NCI-H345 treated with DMSO at 0.1 percent for 48 hours (cell line): ENCODE results near the gene CA12.

Experiments used
- DNase-seq: peaks from one replicate; lab custom pipeline; 2025; ENCODE audit not compliant: unreplicated experiment; lab: John Stamatoyannopoulos, UW

The CA12 gene

DNA sequence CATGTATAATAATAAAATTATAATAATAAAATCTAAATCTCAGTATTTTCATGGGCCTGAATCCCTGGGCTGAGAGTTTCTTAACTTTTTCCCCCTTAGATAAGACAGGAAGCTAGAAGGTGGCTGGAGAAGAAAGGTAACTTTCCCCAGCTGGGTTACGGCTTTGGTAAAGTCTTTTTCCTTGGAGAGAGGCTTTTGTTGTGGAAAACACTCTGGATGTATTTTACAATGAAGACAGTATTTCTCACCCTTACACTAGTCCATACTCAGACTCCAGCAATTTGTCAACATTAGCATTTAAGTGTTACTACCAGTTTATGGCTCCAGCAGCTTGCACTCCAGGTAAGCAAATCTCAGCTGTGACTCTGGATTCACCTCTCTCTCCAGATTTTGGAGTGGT lies 69.4 kb downstream of the CA12 start:
- no peak for DNase-seq

DNA sequence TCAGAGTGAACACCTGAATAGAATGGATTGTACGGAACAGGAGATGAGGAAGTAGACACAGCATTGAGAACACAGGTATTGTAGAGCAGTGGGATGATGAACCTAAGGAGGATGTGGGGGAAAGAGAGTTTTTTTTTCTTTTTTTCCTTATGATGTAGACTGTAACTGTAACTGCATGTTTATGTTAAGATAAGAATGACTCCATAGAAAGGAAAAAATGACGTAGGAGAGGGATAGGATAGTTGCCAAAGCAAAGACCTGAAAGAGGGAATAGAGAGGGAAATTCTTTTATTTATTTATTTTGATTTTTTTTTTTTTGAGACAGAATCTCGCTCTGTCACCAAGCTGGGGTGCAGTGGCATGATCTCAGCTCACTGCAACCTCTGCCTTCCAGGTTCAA lies 71.0 kb downstream of the CA12 start:
- no peak for DNase-seq

DNA sequence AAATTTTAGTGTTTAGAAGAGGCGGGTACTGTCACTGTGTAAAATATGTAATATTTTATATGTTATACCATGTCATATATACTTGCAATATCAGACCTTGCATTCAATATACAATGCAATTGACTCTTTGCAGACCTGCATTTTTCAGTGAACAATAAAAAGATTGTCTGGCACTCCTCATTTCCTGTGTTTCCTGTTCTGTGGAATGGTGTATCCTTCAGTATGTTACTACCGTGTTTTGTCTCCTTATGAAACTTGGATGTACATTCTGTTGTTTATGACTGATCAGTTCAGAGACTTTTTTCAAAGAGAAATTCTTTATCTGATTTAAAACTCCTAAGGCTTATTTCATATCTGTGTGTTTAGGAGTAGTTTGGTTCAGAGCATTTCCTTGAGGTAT lies 72.7 kb downstream of the CA12 start:
- DNase-seq, result no peak

DNA sequence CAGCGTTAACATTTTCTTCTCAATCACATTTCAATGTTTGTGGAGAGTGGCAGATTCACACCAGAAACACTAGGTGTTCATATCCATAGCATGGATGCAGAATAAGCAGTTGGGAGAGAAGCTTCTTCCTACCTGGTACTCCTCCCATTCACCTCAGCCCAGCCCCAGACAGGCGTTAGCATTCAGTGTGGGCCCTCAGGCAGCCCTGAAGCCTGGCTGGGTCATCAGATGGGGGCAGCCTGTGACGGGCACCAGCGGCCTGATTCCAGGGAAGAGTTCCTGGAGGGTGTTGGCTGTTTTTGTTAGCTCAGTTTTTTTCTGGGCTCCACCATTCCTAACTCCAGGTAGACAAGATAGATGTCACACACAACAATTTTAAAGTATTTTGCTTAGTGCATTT lies 73.2 kb downstream of the CA12 start:
- DNase-seq, result no peak

DNA sequence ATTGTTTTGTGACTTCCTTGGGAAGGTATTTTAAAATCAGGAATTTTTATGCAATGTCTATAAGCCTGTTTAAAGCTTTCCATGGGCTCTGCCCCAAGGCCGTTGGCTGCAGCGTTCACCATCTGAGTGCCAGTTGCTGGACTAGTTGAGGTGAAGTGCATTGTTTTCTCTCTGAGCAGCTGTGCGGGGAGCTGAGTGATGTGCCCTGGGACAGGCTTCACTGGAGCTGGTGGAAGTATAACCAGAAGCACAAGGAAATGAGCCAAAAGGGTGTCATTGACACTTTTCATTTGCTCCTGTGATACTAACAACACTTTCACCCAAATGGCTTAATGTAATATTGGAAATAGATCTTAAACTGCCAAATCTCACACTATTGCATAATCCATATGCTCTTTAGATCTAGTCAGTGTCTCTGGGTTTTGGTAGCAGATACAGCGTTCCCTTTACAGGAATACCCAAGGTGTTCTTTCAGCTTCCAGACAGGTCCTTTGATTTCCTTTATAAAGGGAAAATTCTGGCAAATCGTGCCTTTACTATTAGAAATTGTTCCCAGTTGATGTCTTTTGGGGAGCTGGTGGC lies 75.1 kb downstream of the CA12 start:
- DNase-seq, result no peak

DNA sequence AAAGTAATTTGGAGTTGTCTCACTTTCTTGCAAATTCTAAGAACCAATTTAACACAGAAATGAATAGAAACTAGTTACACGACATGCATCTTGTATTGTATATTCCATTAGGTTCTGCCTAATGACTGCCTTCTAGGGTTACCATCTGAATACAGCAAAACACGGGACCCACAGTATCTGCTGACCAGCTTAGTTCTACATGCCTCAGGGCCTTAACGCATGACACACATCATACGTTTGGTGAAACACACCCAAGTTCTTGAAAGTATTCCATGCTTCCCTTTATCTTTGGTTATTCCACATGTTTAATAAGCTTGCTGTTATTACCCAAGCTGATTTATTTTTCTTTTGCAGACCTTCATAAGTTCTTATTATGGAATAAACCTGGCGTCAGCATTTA lies 76.4 kb downstream of the CA12 start:
- no peak for DNase-seq

DNA sequence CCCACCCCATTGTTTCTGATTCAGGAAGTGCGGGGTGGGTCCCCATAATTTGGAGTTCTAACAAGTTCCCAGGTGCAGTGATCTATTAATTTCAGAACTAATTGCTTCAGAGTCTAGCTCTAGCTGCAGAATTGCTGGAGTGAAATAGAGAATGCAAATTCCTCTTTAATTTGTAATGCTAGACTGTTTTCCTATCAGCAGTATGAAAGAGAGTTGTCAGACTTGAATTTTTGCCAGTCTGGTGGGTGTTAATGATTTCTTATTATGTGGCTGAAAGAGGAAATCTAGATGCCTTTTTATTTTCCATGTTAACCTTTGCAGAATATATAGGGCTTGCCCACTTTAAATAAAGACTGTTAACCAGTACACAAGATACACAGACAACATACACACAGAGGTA lies 80.6 kb downstream of the CA12 start:
- no peak for DNase-seq

DNA sequence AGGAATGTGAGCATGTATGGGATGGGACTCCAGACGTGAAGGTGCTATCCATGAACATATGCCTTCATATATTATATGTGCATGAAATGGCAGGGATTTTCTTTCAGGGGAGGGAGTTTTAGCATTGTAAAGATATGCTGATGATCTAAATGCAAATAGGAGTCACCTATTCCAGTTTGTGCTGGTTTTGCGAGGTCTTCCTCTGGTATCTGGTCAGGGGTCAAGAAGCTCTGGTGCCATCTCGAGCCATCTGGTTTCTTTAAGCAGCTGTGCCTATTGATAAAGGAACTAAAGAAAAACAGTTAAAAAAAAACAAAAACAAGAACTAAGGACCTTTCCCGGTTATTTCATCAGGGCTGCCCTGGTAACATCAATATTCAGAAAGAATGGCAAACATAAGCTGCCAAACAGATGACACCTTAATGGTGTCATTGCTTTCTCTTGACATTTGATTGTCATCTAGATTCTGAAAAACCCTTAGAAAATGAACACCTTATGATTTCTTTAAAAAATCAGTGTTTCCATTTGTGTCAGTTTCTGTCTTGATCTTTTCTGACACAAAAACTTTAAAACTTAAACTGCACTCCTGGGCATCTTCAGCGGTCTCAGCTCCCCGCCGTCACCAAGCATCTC lies 81.6 kb downstream of the CA12 start:
- no peak for DNase-seq

DNA sequence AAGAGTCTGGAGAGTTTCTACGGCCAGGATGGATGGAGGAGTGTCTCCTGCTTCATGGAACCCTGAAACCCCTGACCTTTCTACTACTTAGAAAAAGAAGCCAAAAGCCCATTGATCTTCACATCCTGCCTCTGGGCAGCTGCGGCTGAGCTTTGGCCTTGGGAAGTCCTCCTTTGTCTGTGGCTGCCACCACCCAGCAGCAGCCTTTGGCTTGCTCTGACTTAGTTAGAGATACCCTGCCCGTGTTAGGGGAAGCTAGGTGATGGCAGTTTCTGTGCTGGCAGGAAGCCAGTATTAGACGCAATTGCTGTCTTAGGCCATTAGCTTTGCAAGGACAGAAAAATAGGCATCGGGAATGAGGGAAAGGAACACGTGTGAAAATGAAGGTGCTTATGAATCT lies 85.5 kb downstream of the CA12 start:
- DNase-seq, result no peak

DNA sequence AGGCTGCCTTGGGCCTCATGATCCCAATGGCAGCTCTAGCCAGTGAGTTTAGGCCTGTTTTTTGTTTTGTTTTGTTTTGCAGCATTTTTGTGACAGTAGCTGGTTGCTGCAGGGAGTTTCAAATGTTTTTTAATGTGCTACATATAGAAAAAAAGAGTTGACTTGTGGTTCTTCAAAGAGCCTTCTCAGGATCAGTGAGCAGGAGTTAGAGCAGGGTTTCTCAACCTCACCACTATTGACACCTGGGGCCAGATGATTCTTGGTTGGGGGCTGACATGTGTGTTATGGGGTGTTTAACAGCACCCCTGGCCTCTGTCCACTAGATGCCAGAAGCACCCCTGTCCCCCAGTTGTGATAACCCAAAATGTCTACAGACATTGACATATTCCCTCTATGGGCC lies 86.3 kb downstream of the CA12 start:
- DNase-seq, result no peak

DNA sequence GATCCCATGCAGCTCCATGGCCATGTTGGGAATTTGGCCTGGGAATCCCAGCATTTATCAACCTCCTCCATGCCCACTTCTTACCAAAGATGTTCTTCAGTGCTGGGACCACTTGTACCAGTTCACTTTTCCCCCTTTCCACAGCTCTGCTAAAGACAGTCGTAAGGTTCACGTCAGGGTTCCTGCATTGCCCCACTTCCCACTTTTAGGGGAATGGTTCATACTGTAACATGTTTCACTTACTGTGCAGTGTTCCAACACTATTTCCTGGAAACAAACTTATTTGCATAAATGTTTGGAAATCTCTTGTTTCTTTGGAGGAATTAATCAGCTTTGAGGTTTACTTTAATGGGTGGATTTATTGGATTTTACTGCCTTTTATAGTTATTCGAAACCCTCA lies 87.3 kb downstream of the CA12 start:
- DNase-seq, result no peak

DNA sequence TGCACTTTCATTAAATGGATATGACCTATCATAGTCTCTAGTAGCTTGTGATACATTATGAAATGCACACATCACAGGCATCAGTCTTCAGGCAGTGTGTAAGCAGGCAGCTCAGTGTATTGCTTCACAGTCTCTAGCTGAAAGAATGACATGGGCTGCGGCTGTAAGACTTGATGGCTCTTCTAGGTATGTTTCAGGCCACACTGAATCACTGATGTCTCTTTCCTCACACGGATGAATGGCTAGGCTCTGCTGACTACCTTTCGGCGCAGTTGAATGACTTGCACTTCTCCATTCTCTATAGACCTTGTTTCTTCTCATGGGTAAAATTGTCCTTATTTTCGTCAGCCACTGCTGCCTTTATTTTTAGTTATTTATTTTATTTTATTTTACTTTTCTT lies 88.9 kb downstream of the CA12 start:
- no peak for DNase-seq

DNA sequence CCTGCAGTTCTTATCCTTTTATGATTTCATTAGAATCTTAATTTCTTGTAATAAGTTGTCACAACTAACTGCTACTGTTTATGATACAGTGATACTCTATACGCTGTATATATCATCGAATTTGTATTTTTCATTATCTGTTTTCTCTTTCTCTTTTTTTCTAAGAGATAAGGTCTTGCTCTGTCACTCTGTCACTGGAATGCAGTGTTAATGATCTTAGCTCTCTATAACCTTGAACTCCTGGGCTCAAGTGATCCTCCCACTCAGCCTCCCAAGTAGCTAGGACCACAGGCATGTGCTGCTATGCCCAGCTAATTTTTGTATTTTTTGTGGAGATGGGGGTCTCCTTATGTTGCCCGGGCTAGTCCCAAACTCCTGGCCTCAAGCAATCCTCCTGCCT lies 89.4 kb downstream of the CA12 start:
- DNase-seq, result no peak

DNA sequence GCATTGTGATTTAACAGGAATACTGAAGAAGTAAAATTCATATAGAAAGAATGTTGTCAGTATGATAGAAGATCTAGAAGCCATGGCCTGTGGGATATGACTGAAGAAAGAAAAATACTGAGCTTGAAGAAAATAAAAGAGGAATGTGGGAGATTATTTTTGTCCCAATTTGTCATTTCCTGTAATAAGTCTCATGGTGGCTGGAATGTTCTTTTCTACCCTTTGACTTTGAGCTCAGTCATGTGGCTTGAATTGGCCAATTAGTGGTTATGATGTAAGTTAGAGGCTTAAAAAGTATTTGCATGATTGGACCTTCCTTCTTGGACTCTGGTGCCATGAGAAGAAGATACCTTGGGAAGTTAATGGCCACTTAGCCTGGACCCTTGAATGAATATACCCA lies 90.1 kb downstream of the CA12 start:
- DNase-seq, result no peak

DNA sequence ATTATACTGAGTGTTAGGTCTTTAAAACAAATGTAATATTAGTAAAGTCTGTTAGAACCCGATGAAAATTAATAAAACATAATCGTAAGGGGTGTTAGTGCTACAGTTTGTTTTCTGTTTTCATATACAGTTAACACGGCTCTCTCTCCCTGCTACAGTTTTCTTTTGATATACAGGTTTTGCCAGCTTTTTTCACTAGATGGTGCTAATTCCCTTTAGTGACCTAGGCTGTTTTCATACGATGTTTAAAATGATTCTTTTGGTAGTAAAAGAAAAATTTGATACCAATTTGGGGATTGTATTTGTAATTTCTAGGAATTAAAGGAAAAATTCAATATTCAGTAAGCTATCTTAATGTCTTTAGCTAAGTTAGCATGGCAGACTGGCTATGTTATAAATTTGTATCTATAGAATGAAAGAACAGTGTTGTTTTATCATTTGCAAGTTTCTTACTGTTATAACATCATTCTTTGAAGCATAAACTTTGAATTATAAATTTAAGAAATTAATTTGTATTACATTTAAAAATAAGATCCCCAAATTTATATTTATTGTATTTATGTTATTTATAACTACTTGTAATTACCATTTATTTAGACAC lies 92.8 kb downstream of the CA12 start:
- DNase-seq, result peak; percentile 22

DNA sequence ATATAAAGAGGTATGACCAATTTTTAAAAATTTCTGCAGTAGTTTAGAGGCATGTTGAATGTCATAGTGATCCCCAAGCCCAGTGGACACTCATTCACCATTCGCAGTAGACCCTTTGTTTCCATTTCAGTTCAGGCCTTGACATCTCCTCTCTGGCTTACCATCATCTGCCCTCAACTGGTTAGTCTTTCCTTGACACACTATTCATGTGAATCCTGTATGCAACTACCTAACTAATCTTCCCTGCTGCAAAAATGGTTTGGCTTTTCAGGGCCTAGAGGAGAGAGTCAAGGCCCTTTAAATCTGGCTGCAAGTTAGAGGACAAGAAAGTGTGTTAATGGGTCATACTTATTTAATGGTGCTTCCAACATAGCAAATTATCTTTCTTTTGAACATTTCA lies 93.3 kb downstream of the CA12 start:
- no peak for DNase-seq

DNA sequence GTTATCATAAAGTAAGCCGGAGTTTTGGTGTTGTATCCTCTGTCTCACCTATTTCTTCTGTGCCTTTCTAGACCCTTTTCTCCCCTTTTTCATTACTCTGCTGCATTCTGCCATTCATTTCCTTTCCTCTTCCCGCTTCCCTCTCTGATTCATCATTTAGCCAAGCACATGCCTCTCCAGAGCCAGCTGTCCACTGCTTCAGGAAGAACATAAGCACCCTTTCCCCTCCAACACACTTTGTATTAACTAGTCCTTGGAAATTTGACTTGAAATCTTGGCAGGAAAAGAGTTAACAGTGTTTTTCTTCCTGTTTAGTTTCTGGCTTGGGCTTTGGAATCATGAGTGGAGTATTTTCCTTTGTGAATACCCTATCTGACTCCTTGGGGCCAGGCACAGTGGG lies 94.5 kb downstream of the CA12 start:
- DNase-seq, result no peak

DNA sequence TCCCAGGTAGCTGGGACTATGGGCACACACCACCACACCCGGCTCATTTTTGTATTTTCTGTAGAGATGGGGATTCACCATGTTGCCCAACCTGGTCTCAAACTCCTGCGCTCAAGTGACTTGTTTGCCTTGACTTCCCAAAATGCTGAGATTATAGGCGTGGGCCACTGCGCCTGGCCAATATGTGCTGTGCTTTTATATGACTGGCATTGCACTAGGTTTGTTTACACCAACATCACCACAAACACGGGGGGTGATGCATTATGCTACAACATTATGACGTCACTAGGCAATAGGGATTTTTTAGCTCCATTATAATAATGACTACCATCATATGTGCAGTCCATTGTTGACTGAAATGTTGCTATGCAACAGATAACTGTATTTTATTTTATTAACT lies 97.3 kb downstream of the CA12 start:
- no peak for DNase-seq

DNA sequence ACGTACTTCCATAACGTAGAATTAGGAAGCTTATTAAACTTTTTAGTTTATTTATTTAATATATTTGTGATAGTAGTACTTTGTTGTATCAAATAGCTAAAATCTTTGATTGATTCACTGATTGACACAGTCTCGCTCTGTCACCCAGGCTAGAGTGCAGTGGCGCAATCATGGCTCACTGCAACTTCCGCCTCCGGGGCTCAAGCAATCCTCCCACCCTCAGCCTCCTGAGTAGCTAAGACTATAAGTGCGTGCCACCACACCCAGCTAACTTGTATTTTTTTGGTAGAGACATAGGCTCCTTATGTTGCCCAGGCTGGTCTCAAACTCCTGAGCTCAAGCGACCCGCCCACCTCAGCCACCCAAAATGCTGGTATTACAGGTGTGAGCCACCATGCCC lies 98.5 kb downstream of the CA12 start:
- DNase-seq, result no peak

DNA sequence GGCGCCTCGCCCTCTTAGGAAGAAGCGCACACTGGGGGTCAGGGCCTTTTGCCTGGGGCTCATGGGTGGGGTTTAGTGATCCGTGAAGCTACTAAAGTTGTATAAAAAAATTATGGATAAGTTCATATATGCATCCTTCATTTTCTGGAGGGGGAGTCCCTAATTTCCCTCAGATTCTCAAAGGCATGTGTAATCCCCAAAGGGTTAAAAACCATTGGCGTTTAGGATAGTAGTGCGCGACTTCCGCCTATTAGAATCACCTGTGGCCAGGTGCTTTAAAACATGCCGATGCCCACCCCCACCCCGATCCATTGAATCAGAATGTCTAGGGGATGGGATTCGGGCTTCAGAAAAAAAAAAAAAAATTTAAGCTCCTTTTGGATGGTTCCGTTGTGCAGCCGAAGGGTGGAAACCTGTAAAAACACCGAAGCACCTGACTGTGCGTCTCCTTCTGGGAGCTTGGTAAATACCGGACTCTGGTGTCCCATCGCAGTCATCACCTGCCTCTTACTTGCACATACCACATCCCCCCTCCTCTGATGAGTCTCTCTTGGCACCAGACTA lies 103.7 kb downstream of the CA12 start:
- DNase-seq, result no peak

DNA sequence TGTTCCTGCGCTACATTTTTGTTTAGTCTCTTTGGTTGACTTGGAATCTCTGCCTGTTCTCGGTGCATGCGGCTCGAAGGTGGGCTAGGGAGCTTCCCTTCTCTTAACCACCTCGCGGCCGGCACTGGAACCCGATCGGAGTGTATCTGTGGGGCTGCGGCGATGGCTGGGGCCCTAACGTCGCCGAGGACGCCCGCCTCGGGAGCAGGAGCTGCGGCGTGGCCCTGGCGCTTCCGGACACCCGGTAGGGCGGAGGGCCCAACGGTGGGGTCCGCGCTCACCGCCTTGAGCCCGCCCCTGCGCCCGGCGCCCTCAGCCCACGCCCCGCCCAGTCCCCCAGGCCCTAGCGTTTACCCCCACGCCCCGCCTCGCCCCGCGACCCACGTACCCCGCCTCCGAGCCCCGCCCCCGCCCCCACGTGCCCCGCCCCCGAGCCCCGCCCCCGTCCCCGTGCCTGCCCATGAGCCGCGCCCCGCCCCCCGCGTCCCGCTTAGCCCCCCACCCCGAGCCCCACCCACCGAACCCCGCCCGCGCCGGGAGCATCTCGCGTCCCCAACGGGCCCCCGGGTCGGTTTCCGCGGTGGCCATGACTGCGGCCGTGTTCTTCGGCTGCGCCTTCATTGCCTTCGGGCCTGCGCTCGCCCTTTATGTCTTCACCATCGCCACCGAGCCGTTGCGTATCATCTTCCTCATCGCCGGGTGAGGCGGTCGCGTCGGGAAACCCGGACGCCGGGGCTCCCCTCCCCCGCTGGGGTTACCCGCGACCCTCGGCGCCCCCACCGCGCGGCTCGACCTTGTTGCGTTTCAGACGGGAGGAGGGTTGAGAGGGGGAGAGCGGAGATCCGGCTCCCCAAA lies 104.4 kb downstream of the CA12 start, which contains the start of gene APH1B:
Gene APH1B (plus strand): TSS at position 568 of the 855 bp plus-strand sequence. CDS start 19 bp downstream, at position 587.
- DNase-seq, result peak; percentile 32
